K562 (cell line): ENCODE results near the gene EDDM13. TPM values are rescaled to one million over a fixed set of nuclear protein-coding genes. Genes with fewer than 3 reads are reported as not detected.

Experiments
- ATAC-seq: fragments of 200-7000 bp; cut with Tn5 transposase; 3 replicates; pipeline ENCODE4 v1.9.1; 2020; ENCODE audit warnings: moderate library complexity
- BruUV-seq: library from RNA; stranded (reverse); fragments of 400-500 nt; replicated peaks from 2 replicates; lab custom pipeline; 2021; lab: Mats Ljungman, UMichigan
- CTCF ChIA-PET: fragments of 300-600 bp; formaldehyde crosslinking; extraction: SDS; loops from one replicate; lab custom pipeline; 2021; ENCODE audit warnings: low intra/inter-chr PET ratio; lab: Yijun Ruan, JAX
- POLR2A ChIA-PET: fragments of 300-600, 350-650 bp; sonication (Branson Sonifier 250); formaldehyde crosslinking; extraction: SDS; loops from one replicate; lab custom pipeline; 2021; ENCODE audit warnings: antibody characterized with exemption, inconsistent platforms; lab: Yijun Ruan, JAX
- DNase-seq, 4 experiments: peaks; one replicate each; pipeline versions ENCODE4 v3.0.0 to v3.0.0-alpha.2; 2011 to 2018; ENCODE audit warnings: low spot score in 3 of 4, mixed read lengths in 3 of 4; ENCODE audit errors: extremely low read depth in 1 of 4
- FAIRE-seq: peaks from 2 replicates; lab custom pipeline; 2011; peaks lifted over from hg19 to GRCh38; lab: Jason Lieb, UNC
- H2AFZ ChIP-seq: 2 replicates; pipeline ENCODE4 v1.6.0; 2011; ENCODE audit warnings: low read depth, low read length, control low read depth, inconsistent platforms
- H3K27ac ChIP-seq: fragments of 200-600 bp; 3 replicates; pipeline ENCODE4 v1.8.0; 2011; ENCODE audit warnings: low read depth, mild to moderate bottlenecking, control low read depth, inconsistent platforms, low read length, moderate library complexity, mixed read lengths; ENCODE audit errors: extremely low read depth
- H3K27me3 ChIP-seq, 2 experiments: fragments of 300-600 bp in 1 of 2; 2 replicates in 1 of 2; 3 replicates in 1 of 2; pipeline versions ENCODE4 v1.6.0 to v1.8.0; 2011; ENCODE audit warnings: inconsistent platforms in 2 of 2, low read length in 2 of 2, mild to moderate bottlenecking in 1 of 2, mixed read lengths in 1 of 2, moderate library complexity in 1 of 2; ENCODE audit not compliant: control insufficient read depth in 2 of 2, insufficient read depth in 2 of 2
- H3K36me3 ChIP-seq: fragments of 300-600 bp; 3 replicates; pipeline ENCODE4 v1.8.0; 2011; ENCODE audit warnings: mild to moderate bottlenecking, low read length, inconsistent platforms; ENCODE audit not compliant: control insufficient read depth, insufficient read depth
- H3K4me1 ChIP-seq, 2 experiments: fragments of 200-600 bp in 1 of 2; replicated peaks in 1 of 2; 2 replicates in 1 of 2; 3 replicates in 1 of 2; pipeline versions ENCODE4 v1.5.1 to v1.8.0; 2011; ENCODE audit warnings: inconsistent platforms in 2 of 2, low read length in 2 of 2, mild to moderate bottlenecking in 1 of 2, mixed read lengths in 1 of 2, moderate library complexity in 1 of 2; ENCODE audit not compliant: control insufficient read depth in 2 of 2, insufficient read depth in 2 of 2
- H3K4me2 ChIP-seq: 2 replicates; pipeline ENCODE4 v1.6.1; 2011; ENCODE audit warnings: low read length, control low read depth, inconsistent platforms, mixed read lengths; ENCODE audit not compliant: insufficient read depth
- H3K4me3 ChIP-seq: fragments of 200-600 bp; sonication (generic), shearing (Covaris generic); 2 replicates; pipeline ENCODE4 v1.5.1; 2016; ENCODE audit warnings: control low read depth, inconsistent platforms
- H3K79me2 ChIP-seq: fragments of 200-600 bp; 3 replicates; pipeline ENCODE4 v1.8.0; 2011; ENCODE audit warnings: low read length, inconsistent platforms; ENCODE audit not compliant: control insufficient read depth, insufficient read depth
- H3K9ac ChIP-seq, 2 experiments: 2 replicates each; pipeline versions ENCODE4 v1.6.0 to v1.6.1; 2011; ENCODE audit warnings: low read depth in 2 of 2, low read length in 2 of 2, control low read depth in 1 of 2, inconsistent platforms in 1 of 2, mild to moderate bottlenecking in 1 of 2, mixed read lengths in 1 of 2; ENCODE audit not compliant: insufficient read depth in 1 of 2
- H3K9me1 ChIP-seq: one replicate; pipeline ENCODE4 v1.6.0; 2011; ENCODE audit warnings: inconsistent platforms, mild to moderate bottlenecking, low read length, moderate library complexity; ENCODE audit not compliant: control insufficient read depth, insufficient read depth
- H3K9me3 ChIP-seq: replicated peaks from 2 replicates; pipeline ENCODE4 v1.5.1; 2011; ENCODE audit warnings: low read depth, low read length, inconsistent platforms; ENCODE audit not compliant: control insufficient read depth, insufficient read depth
- H4K20me1 ChIP-seq: replicated peaks from 2 replicates; pipeline ENCODE4 v1.6.1; 2011; ENCODE audit warnings: low read length, inconsistent platforms, mixed read lengths; ENCODE audit not compliant: control insufficient read depth, insufficient read depth
- ESRRB ChIP-seq: fragments of 250-450 bp; sonication (Bioruptor Pico); IDR thresholded peaks from 2 replicates; pipeline ENCODE4 v1.5.0; 2020; ENCODE audit warnings: mild to moderate bottlenecking, moderate library complexity, borderline replicate concordance
- FOXJ2 ChIP-seq: fragments of 200-800 bp; sonication (Bioruptor generic); IDR thresholded peaks from 2 replicates; pipeline ENCODE4 v1.6.1; 2016; ENCODE audit warnings: missing genetic modification characterization, missing compliant biosample characterization
- KLF16 ChIP-seq: IDR thresholded peaks from 2 replicates; pipeline ENCODE4 v1.6.1; 2016; ENCODE audit warnings: antibody characterized with exemption
- NCOA2 ChIP-seq, 2 experiments: fragments of 450-650 bp; IDR thresholded peaks; 2 replicates each; pipeline ENCODE4 v1.6.1; 2018; ENCODE audit warnings: mild to moderate bottlenecking in 2 of 2, moderate library complexity in 1 of 2; ENCODE audit not compliant: partially characterized antibody in 2 of 2
- PHB2 ChIP-seq: fragments of 450-650 bp; IDR thresholded peaks from 2 replicates; pipeline ENCODE4 v1.6.1; 2017; ENCODE audit warnings: low read depth
- PHF8 ChIP-seq: fragments of 200-600 bp; sonication (generic); IDR thresholded peaks from 2 replicates; pipeline ENCODE4 v1.6.1; 2012; ENCODE audit warnings: mixed run types, mild to moderate bottlenecking, inconsistent platforms, low read length, moderate library complexity, borderline replicate concordance
- PML ChIP-seq: IDR thresholded peaks from 2 replicates; pipeline ENCODE4 v1.6.1; 2012; ENCODE audit warnings: low read length, inconsistent platforms
- RBM25 ChIP-seq: fragments of 200-400 bp; formaldehyde crosslinking; IDR thresholded peaks from 2 replicates; pipeline ENCODE4 v1.6.1; 2018; ENCODE audit warnings: low read length, low read depth, moderate library complexity; ENCODE audit not compliant: severe bottlenecking
- XRCC3 ChIP-seq: fragments of 450-650 bp; IDR thresholded peaks from 2 replicates; pipeline ENCODE4 v1.6.1; 2017; ENCODE audit warnings: mild to moderate bottlenecking, moderate library complexity
- ZNF561 ChIP-seq: fragments of 450-650 bp; formaldehyde crosslinking; conservative IDR thresholded peaks from 2 replicates; pipeline ENCODE4 v1.4.0; 2020; ENCODE audit warnings: mild to moderate bottlenecking, moderate library complexity
- ZNF77 ChIP-seq: fragments of 250-450 bp; sonication (Bioruptor Pico); IDR thresholded peaks from 2 replicates; pipeline ENCODE4 v1.5.0; 2020
- ZNF79 ChIP-seq: fragments of 250-450 bp; sonication (Bioruptor Pico); IDR thresholded peaks from 2 replicates; pipeline ENCODE4 v1.4.0; 2020; ENCODE audit warnings: low read depth, mild to moderate bottlenecking, moderate library complexity
- WGBS: fragments of 100-300 bp; shearing (Covaris generic); methylation state at CpG from one replicate; pipeline ENCODE4 v1.1.6; 2016; ENCODE audit warnings: low coverage, mixed read lengths; ENCODE audit not compliant: insufficient coverage; ENCODE audit errors: missing lambda C conversion rate; 5-methylcytosine and 5-hydroxymethylcytosine counted together
- in situ Hi-C: fragments of 300-500 bp; cut with MboI; formaldehyde crosslinking; loops from 4 replicates; pipeline ENCODE4 v1.15.0; 2018; ENCODE audit warnings: inconsistent platforms, mixed read lengths
- intact Hi-C: fragments of 100-400 bp; cut with micrococcal nuclease; formaldehyde crosslinking; loops from 2 replicates; pipeline ENCODE4 v1.14.2; 2022
- polyA plus RNA-seq, 8 experiments: library from polyadenylated mRNA; depleted of rRNA in 4 of 8; stranded (reverse) in 5 of 8; unstranded in 3 of 8; fragments of >200 nt; fragmentation: Nextera tagmentation in 2 of 8; fragmentation: Illumina TruSeq in 1 of 8; extraction: Ambion mirVana in 2 of 8; extraction: Trizol in 1 of 8; gene quantifications; 2 replicates each; pipeline versions ENCODE4 v1.2.1 to v1.2.3, GENCODE V29; 2011 to 2014; ENCODE audit warnings: inconsistent platforms in 1 of 8, missing spikeins in 1 of 8
- total RNA-seq, 7 experiments: library from RNA; depleted of rRNA in 6 of 7; stranded (reverse); fragments of >200 nt in 6 of 7; fragmentation: Illumina TruSeq in 2 of 7; extraction: Trizol in 2 of 7; gene quantifications; 2 replicates each; pipeline versions ENCODE4 v1.2.1 to v1.2.3, GENCODE V29; 2011 to 2021; ENCODE audit warnings: low replicate concordance in 1 of 7
- TF ChIP-seq, protein P1 (sequence below): fragments of 250-450 bp; sonication (Bioruptor Pico); IDR thresholded peaks from 2 replicates; pipeline ENCODE4 v1.8.0; 2021; ENCODE audit warnings: moderate library complexity, mild to moderate bottlenecking, inconsistent platforms
- TF ChIP-seq, protein P2 (sequence below): fragments of 450-650 bp; formaldehyde crosslinking; conservative IDR thresholded peaks from 2 replicates; pipeline ENCODE4 v1.4.0; 2022; ENCODE audit warnings: mild to moderate bottlenecking, missing genetic modification characterization
- TF ChIP-seq, protein P3 (sequence below): sonication (generic); formaldehyde crosslinking; IDR thresholded peaks from 2 replicates; pipeline ENCODE4 v1.8.0; 2022; ENCODE audit warnings: mild to moderate bottlenecking, missing genetic modification reagents

Gene EDDM13
- total and polyA plus RNA-seq, 9 of the 15 experiments (the other 6 are each of a cell fraction or from before 2014, with no cell fraction given), result 2.0 to 7.7 (median 4.1) TPM

DNA sequence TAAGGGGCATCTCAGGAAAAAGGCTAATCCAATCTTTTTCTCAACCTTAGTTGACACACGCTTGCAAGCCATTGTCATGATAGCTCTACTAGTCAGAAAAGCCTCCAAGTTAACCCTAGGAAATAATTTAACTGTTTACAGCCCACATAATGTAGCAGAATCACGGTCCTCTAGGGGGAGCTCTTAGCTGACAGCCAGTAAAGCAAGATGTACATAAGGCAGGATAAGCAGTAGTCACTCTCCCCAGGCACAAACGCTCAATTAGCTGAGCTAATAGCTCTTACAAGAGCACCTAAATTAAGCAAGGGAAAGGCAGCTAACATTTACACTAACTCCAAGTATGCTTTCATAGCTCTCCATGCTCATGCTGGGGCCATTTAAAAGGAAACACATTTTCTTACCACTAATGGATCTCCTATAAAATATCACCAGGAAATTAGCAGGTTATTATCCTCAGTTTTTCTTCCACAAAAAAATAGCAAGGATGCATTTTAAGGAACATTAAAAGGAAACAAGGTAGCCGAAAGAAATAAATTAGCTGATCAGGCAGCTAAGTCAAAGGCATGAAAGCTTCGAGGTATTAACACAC, 75.8 kb downstream of the EDDM13 start:
- FAIRE-seq (peak; percentile 88), DNase-seq (peak in 1 of 4 experiments; percentile 68), ATAC-seq (peak; percentile 76)
- no peak overlapping the region for H3K4me3 ChIP-seq
- intact Hi-C loops (no loop called here), in situ Hi-C loops (loop anchor here (10.0 kb wide), 1 partner anchor 274 kb away; no protein-coding TSS in a partner anchor)
- peaks cover 5% of the 10 kb centered on the region; the same call in 1 of the 2 replicates for H3K9me3 ChIP-seq
- peak overlapping the region; percentile 49; the same call in 1 of the 2 replicates for H2AFZ ChIP-seq
- H3K27me3 ChIP-seq, result no peaks in the 10 kb centered on the region
- no TSS peak for BruUV-seq
- peaks cover 12 to 24% of the 10 kb centered on the region in 2 experiments for H3K4me1 ChIP-seq
- H3K9ac ChIP-seq, result no peak overlapping the region
- H3K36me3 ChIP-seq, result no peaks in the 10 kb centered on the region
- no peak overlapping the region for H3K4me2 ChIP-seq
- H3K79me2 ChIP-seq, result no peaks in the 10 kb centered on the region
- 46% methylated on average over 5 of the region's 5 CpGs for WGBS
- no peaks in the 10 kb centered on the region for H3K9me1 ChIP-seq
- no peak overlapping the region; the same call in 2 of the 3 replicates for H3K27ac ChIP-seq
- H4K20me1 ChIP-seq, result no peaks in the 10 kb centered on the region
- ChIA-PET CTCF (no interaction called here), POLR2A (no interaction called here)
- TF ChIP-seq RBM25 (peak; percentile 95), ESRRB (CRISPR knock-in tag) (no peak), XRCC3 (no peak), KLF16 (no peak), PML (no peak), PHF8 (no peak), NCOA2 (IDR thresholded peaks at IDR 0.05; ENCODE audit: partially characterized antibody in 2 of 2) (no peak), ZNF561 (CRISPR knock-in tag) (no peak), FOXJ2 (tag) (no peak), ZNF79 (CRISPR knock-in tag) (no peak), PHB2 (no peak), ZNF77 (no peak)
- TF ChIP-seq, protein P1, sequence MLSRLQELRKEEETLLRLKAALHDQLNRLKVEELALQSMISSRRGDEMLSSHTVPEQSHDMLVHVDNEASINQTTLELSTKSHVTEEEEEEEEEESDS, result no peak
- TF ChIP-seq, protein P2, sequence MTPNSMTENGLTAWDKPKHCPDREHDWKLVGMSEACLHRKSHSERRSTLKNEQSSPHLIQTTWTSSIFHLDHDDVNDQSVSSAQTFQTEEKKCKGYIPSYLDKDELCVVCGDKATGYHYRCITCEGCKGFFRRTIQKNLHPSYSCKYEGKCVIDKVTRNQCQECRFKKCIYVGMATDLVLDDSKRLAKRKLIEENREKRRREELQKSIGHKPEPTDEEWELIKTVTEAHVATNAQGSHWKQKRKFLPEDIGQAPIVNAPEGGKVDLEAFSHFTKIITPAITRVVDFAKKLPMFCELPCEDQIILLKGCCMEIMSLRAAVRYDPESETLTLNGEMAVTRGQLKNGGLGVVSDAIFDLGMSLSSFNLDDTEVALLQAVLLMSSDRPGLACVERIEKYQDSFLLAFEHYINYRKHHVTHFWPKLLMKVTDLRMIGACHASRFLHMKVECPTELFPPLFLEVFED (CRISPR knock-in tag), result no peak
- TF ChIP-seq, protein P3, sequence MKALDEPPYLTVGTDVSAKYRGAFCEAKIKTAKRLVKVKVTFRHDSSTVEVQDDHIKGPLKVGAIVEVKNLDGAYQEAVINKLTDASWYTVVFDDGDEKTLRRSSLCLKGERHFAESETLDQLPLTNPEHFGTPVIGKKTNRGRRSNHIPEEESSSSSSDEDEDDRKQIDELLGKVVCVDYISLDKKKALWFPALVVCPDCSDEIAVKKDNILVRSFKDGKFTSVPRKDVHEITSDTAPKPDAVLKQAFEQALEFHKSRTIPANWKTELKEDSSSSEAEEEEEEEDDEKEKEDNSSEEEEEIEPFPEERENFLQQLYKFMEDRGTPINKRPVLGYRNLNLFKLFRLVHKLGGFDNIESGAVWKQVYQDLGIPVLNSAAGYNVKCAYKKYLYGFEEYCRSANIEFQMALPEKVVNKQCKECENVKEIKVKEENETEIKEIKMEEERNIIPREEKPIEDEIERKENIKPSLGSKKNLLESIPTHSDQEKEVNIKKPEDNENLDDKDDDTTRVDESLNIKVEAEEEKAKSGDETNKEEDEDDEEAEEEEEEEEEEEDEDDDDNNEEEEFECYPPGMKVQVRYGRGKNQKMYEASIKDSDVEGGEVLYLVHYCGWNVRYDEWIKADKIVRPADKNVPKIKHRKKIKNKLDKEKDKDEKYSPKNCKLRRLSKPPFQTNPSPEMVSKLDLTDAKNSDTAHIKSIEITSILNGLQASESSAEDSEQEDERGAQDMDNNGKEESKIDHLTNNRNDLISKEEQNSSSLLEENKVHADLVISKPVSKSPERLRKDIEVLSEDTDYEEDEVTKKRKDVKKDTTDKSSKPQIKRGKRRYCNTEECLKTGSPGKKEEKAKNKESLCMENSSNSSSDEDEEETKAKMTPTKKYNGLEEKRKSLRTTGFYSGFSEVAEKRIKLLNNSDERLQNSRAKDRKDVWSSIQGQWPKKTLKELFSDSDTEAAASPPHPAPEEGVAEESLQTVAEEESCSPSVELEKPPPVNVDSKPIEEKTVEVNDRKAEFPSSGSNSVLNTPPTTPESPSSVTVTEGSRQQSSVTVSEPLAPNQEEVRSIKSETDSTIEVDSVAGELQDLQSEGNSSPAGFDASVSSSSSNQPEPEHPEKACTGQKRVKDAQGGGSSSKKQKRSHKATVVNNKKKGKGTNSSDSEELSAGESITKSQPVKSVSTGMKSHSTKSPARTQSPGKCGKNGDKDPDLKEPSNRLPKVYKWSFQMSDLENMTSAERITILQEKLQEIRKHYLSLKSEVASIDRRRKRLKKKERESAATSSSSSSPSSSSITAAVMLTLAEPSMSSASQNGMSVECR, result no peak
